Right lobe of liver (tissue), 4 donors: ENCODE results near the gene RAD23A.

ENCODE experiments used
- POLR2A ChIP-seq: fragments of 450-650 bp; IDR thresholded peaks from one replicate; pipeline ENCODE4 v1.6.1; 2017; ENCODE audit warnings: antibody characterized with exemption, mild to moderate bottlenecking
- TF ChIP-seq, protein P1 (sequence below), 4 donors: fragments of 200-600 bp in 3 of 4; fragments of 450-650 bp in 1 of 4; IDR thresholded peaks; one replicate each; pipeline versions ENCODE4 v1.5.1 to v1.8.0; 2016 to 2022; ENCODE audit warnings: antibody characterized with exemption in 4 of 4, mild to moderate bottlenecking in 2 of 4
- donor health status: DM: no; HTN: no; CAD: no.
- donor health status: DM: no; HTN: no; CAD: no.
- donor health status: DM: no; HTN: yes; CAD: no.

GRCh38 chr19:13003081-13003480, 57.4 kb downstream of the RAD23A start:
- TF ChIP-seq, protein P1, sequence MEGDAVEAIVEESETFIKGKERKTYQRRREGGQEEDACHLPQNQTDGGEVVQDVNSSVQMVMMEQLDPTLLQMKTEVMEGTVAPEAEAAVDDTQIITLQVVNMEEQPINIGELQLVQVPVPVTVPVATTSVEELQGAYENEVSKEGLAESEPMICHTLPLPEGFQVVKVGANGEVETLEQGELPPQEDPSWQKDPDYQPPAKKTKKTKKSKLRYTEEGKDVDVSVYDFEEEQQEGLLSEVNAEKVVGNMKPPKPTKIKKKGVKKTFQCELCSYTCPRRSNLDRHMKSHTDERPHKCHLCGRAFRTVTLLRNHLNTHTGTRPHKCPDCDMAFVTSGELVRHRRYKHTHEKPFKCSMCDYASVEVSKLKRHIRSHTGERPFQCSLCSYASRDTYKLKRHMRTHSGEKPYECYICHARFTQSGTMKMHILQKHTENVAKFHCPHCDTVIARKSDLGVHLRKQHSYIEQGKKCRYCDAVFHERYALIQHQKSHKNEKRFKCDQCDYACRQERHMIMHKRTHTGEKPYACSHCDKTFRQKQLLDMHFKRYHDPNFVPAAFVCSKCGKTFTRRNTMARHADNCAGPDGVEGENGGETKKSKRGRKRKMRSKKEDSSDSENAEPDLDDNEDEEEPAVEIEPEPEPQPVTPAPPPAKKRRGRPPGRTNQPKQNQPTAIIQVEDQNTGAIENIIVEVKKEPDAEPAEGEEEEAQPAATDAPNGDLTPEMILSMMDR (IDR thresholded peaks at IDR 0.05): no peak
- TF ChIP-seq POLR2A: no peak
